Mesenchymal stem cell (in vitro differentiated cells and primary cell): ENCODE measurements around the gene SLC26A8.
"Not testable (repeated sequence)": the region's sequence is repeated elsewhere in the genome, so short reads cannot be mapped to it uniquely, and the experiment has no call there.

Source experiments
- DNase-seq: peaks from one replicate; pipeline ENCODE4 v3.0.0-alpha.2; 2013
- H2AFZ ChIP-seq: one replicate; pipeline ENCODE4 v1.6.1; 2013; ENCODE audit warnings: low read depth, mild to moderate bottlenecking, control low read depth, inconsistent platforms, low read length, moderate library complexity
- H2AK5ac ChIP-seq: 2 replicates; pipeline ENCODE4 v1.6.1; 2013; ENCODE audit warnings: low read length, moderate library complexity, mild to moderate bottlenecking, inconsistent platforms; ENCODE audit not compliant: severe bottlenecking
- H2BK120ac ChIP-seq: one replicate; pipeline ENCODE4 v1.6.1; 2013; ENCODE audit warnings: low read depth, mild to moderate bottlenecking, inconsistent platforms, low read length, moderate library complexity
- H2BK12ac ChIP-seq, 2 experiments: one replicate each; pipeline ENCODE4 v1.6.1; 2013; ENCODE audit warnings: inconsistent platforms in 2 of 2, low read length in 2 of 2, mild to moderate bottlenecking in 2 of 2, moderate library complexity in 2 of 2, control low read depth in 1 of 2
- H2BK15ac ChIP-seq: one replicate; pipeline ENCODE4 v1.6.1; 2013; ENCODE audit warnings: mild to moderate bottlenecking, low read depth, inconsistent platforms; ENCODE audit not compliant: poor library complexity, severe bottlenecking
- H2BK5ac ChIP-seq: 2 replicates; pipeline ENCODE4 v1.6.1; 2013; ENCODE audit warnings: low read depth, mild to moderate bottlenecking, low read length, control low read depth, inconsistent platforms; ENCODE audit not compliant: poor library complexity, severe bottlenecking
- H3K14ac ChIP-seq, 2 experiments: one replicate each; pipeline ENCODE4 v1.6.1; 2013; ENCODE audit warnings: inconsistent platforms in 2 of 2, low read length in 2 of 2, control low read depth in 1 of 2, mild to moderate bottlenecking in 1 of 2, moderate library complexity in 1 of 2
- H3K18ac ChIP-seq, 2 experiments: one replicate each; pipeline ENCODE4 v1.6.1; 2013; ENCODE audit warnings: inconsistent platforms in 2 of 2, low read length in 2 of 2, control low read depth in 1 of 2, low read depth in 1 of 2, mild to moderate bottlenecking in 1 of 2
- H3K23ac ChIP-seq, 2 experiments: one replicate each; pipeline ENCODE4 v1.6.1; 2013; ENCODE audit warnings: inconsistent platforms in 2 of 2, low read length in 2 of 2, mild to moderate bottlenecking in 2 of 2, moderate library complexity in 2 of 2, control low read depth in 1 of 2
- H3K27ac ChIP-seq: 2 replicates; pipeline ENCODE4 v1.5.1; 2013; ENCODE audit warnings: mild to moderate bottlenecking, moderate library complexity, low read length, control low read depth, inconsistent platforms; ENCODE audit not compliant: poor library complexity, severe bottlenecking
- H3K27me3 ChIP-seq, 2 experiments: 2 replicates each; pipeline versions ENCODE4 v1.6.1 to v1.7.0; 2013; ENCODE audit warnings: low read length in 2 of 2, mild to moderate bottlenecking in 2 of 2, moderate library complexity in 2 of 2, control low read depth in 1 of 2, inconsistent platforms in 1 of 2; ENCODE audit not compliant: control insufficient read depth in 1 of 2, insufficient read depth in 1 of 2
- H3K36me3 ChIP-seq, 2 experiments: 2 replicates each; pipeline versions ENCODE4 v1.6.1 to v1.7.0; 2013; ENCODE audit warnings: low read length in 2 of 2, control low read depth in 1 of 2, inconsistent platforms in 1 of 2, low read depth in 1 of 2, mild to moderate bottlenecking in 1 of 2; ENCODE audit not compliant: insufficient read depth in 2 of 2, control insufficient read depth in 1 of 2
- H3K4ac ChIP-seq, 2 experiments: one replicate each; pipeline ENCODE4 v1.6.1; 2013; ENCODE audit warnings: inconsistent platforms in 2 of 2, low read length in 2 of 2, mild to moderate bottlenecking in 2 of 2, moderate library complexity in 2 of 2, control low read depth in 1 of 2, low read depth in 1 of 2
- H3K4me1 ChIP-seq: 2 replicates; pipeline ENCODE4 v1.6.1; 2013; ENCODE audit warnings: low read depth, low read length, control low read depth; ENCODE audit not compliant: control insufficient read depth, insufficient read depth
- H3K4me2 ChIP-seq: 2 replicates; pipeline ENCODE4 v1.6.1; 2013; ENCODE audit warnings: low read length, mild to moderate bottlenecking, inconsistent platforms; ENCODE audit not compliant: poor library complexity, severe bottlenecking
- H3K4me3 ChIP-seq, 2 experiments: 2 replicates each; pipeline versions ENCODE4 v1.5.1 to v1.7.0; 2013; ENCODE audit warnings: low read length in 2 of 2, mild to moderate bottlenecking in 2 of 2, control low read depth in 1 of 2, low read depth in 1 of 2; ENCODE audit not compliant: insufficient read depth in 1 of 2
- H3K79me1 ChIP-seq: replicated peaks from 2 replicates; pipeline ENCODE4 v1.6.1; 2013; ENCODE audit warnings: mild to moderate bottlenecking, control low read depth, low read length, inconsistent platforms; ENCODE audit not compliant: poor library complexity, severe bottlenecking
- H3K9ac ChIP-seq: 2 replicates; pipeline ENCODE4 v1.7.0; 2013; ENCODE audit warnings: mild to moderate bottlenecking, low read length, moderate library complexity
- H3K9me3 ChIP-seq: 2 replicates; pipeline ENCODE4 v1.7.0; 2013; ENCODE audit warnings: mild to moderate bottlenecking, low read length; ENCODE audit not compliant: control insufficient read depth
- H4K8ac ChIP-seq: one replicate; pipeline ENCODE4 v1.6.1; 2013; ENCODE audit warnings: inconsistent platforms, mild to moderate bottlenecking, low read length, moderate library complexity
- H4K91ac ChIP-seq: one replicate; pipeline ENCODE4 v1.6.1; 2013; ENCODE audit warnings: mild to moderate bottlenecking, low read length, inconsistent platforms
- WGBS: methylation state at CpG from one replicate; pipeline ENCODE4 v1.1.7; 2013; ENCODE audit warnings: mixed read lengths; 5-methylcytosine and 5-hydroxymethylcytosine counted together

The SLC26A8 gene

GRCh38 chr6:35919827-35920751 is 104.4 kb downstream of the SLC26A8 start:
- peak; percentile 88 for DNase-seq
- peak overlapping the region; percentile 57 for H2BK120ac ChIP-seq
- peak overlapping the region; percentile 60 to 61 for H3K18ac ChIP-seq
- no peak overlapping the region for H4K91ac ChIP-seq
- H3K27me3 ChIP-seq, result no peaks in the 10 kb centered on the region
- under 1% methylated on average over 44 of the region's 50 CpGs for WGBS
- no peaks in the 10 kb centered on the region for H3K9me3 ChIP-seq
- peak overlapping the region; percentile 88 for H3K9ac ChIP-seq
- H3K4me2 ChIP-seq, result peak overlapping the region; percentile 62
- peak overlapping the region; percentile 81 to 98 for H3K4me3 ChIP-seq
- peak overlapping the region; percentile 29 for H2AFZ ChIP-seq
- no peak overlapping the region for H2BK5ac ChIP-seq
- peak overlapping the region; percentile 12 for H4K8ac ChIP-seq
- peaks cover 6% of the 10 kb centered on the region for H3K4me1 ChIP-seq
- peak overlapping the region in 1 of 2 experiments; percentile 44 for H3K14ac ChIP-seq
- no peak overlapping the region for H2BK12ac ChIP-seq
- peak overlapping the region in 1 of 2 experiments; percentile 65 for H3K4ac ChIP-seq
- H2AK5ac ChIP-seq, result no peak overlapping the region
- peaks cover under 1 to 9% of the 10 kb centered on the region in 2 experiments for H3K36me3 ChIP-seq
- H3K23ac ChIP-seq, result peak overlapping the region in 1 of 2 experiments; percentile 3
- H2BK15ac ChIP-seq, result no peak overlapping the region
- H3K79me1 ChIP-seq, result peaks cover 10% of the 10 kb centered on the region
- peak overlapping the region; percentile 47 for H3K27ac ChIP-seq

DNA sequence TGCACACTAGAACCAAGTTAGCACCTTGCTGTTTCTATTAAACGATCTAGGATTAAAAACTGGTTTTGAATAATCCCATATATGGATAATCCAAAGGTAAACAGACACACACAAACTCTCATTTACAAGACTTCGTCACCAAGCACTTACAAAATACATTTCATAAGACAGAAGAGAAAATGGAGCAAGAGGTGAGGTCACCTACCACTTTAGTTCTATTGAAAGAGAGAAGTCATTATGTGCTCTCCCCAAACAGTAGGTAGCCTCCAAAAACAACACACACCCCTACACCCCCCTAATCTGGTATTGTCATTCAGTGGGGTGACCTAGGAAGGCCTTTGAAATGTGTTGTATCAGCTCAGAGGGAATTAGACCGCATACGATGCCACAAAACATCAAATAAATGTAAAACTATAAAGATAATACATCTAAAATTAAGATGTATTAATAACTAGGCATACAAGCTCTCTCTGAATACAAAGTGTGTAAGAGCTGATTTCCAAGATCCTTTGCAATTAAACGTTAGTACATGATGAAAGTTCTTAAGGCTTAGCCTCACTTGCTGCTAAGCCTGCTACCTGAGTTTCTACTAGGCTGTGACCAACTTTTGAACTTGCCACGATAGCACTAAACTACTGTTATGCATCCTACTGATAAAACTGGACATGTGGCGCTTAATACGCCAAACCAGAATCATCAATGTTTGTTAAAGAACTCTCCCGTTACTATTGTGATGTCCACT is 105.2 kb downstream of the SLC26A8 start:
- peak overlapping the region; percentile 81 to 98 for H3K4me3 ChIP-seq
- H2BK120ac ChIP-seq, result no peak overlapping the region
- H3K18ac ChIP-seq, result peak overlapping the region in 1 of 2 experiments; percentile 22
- H3K23ac ChIP-seq, result no peak overlapping the region
- H3K36me3 ChIP-seq, result peaks cover 4 to 11% of the 10 kb centered on the region in 2 experiments
- peak overlapping the region; percentile 88 for H3K9ac ChIP-seq
- H4K8ac ChIP-seq, result no peak overlapping the region
- 21% methylated on average over 6 of the region's 9 CpGs for WGBS
- H3K79me1 ChIP-seq, result peaks cover 14% of the 10 kb centered on the region
- H2BK15ac ChIP-seq, result no peak overlapping the region
- no peak overlapping the region for H3K4ac ChIP-seq
- H2AFZ ChIP-seq, result no peak overlapping the region
- H3K27me3 ChIP-seq, result no peaks in the 10 kb centered on the region
- H3K14ac ChIP-seq, result no peak overlapping the region
- H2AK5ac ChIP-seq, result no peak overlapping the region
- H3K4me1 ChIP-seq, result peaks cover 6% of the 10 kb centered on the region
- no peak overlapping the region for H4K91ac ChIP-seq
- peak; percentile 80 for DNase-seq
- H3K27ac ChIP-seq, result peak overlapping the region; percentile 47
- no peak overlapping the region for H2BK5ac ChIP-seq
- no peaks in the 10 kb centered on the region for H3K9me3 ChIP-seq
- peak overlapping the region; percentile 62 for H3K4me2 ChIP-seq
- no peak overlapping the region for H2BK12ac ChIP-seq

DNA sequence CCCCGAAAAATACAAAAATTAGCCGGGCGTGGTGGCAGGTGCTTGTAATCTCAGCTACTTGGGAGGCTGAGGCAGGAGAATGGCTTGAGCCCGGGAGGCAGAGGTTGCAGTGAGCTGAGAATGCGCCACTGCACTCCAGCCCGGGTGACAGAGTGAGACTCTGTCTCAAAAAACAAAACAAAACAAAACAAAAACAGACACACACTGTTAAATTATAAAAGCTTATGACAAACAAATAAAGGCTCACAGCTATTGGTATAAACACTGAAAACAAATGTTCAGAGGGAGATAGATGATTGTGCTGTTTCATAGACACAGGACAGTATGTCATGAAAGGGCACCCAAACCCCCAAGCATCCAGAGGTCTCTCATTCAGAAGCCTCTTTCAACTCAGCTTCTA is 107.5 kb downstream of the SLC26A8 start:
- H3K9ac ChIP-seq, H2AFZ ChIP-seq, H3K27me3 ChIP-seq, H3K14ac ChIP-seq, H2AK5ac ChIP-seq, H2BK15ac ChIP-seq, H4K91ac ChIP-seq, H3K4ac ChIP-seq, H3K4me1 ChIP-seq, H3K18ac ChIP-seq, H3K9me3 ChIP-seq, H4K8ac ChIP-seq, H2BK5ac ChIP-seq, DNase-seq, H3K23ac ChIP-seq, H2BK120ac ChIP-seq, H3K4me3 ChIP-seq, H3K27ac ChIP-seq, H2BK12ac ChIP-seq: not testable (repeated sequence)
- WGBS, result 90% methylated on average over 4 of the region's 6 CpGs
- Histone ChIP-seq H3K4me2 (peak overlapping the region; percentile 22), H3K36me3 (peaks cover 6 to 27% of the 10 kb centered on the region in 2 experiments), H3K79me1 (peaks cover 13% of the 10 kb centered on the region)

DNA sequence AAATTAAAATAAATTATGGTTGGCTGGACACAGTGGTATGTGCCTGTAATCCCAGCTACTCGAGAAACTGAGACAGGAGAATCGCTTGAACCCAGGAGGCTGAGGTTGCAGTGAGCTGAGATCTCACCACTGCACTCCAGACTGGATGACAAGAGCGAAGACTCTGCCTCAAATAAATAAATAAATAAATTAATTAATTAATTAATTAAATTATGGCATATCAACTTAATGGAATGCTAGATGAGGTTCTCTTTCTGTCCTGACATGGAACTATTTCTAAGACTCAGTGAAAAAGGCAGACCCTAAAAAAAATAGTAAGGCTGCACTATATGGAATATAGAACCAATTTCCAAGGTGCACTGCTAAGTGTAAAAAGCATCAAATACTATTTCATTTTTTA is 108.4 kb downstream of the SLC26A8 start:
- H3K18ac ChIP-seq, result no peak overlapping the region
- H3K23ac ChIP-seq, result no peak overlapping the region
- H2BK15ac ChIP-seq, result no peak overlapping the region
- H2AK5ac ChIP-seq, result no peak overlapping the region
- peaks cover 11% of the 10 kb centered on the region for H3K79me1 ChIP-seq
- no peak overlapping the region for H3K4ac ChIP-seq
- H3K9ac ChIP-seq, result no peak overlapping the region
- peaks cover 4% of the 10 kb centered on the region for H3K4me1 ChIP-seq
- H4K8ac ChIP-seq, result no peak overlapping the region
- H3K4me3 ChIP-seq, result no peak overlapping the region
- H2BK5ac ChIP-seq, result no peak overlapping the region
- H4K91ac ChIP-seq, result no peak overlapping the region
- no peak overlapping the region for H2BK12ac ChIP-seq
- H3K27me3 ChIP-seq, result no peaks in the 10 kb centered on the region
- 100% methylated on average over 2 of the region's 3 CpGs for WGBS
- H2AFZ ChIP-seq, result no peak overlapping the region
- peaks cover 12 to 29% of the 10 kb centered on the region in 2 experiments for H3K36me3 ChIP-seq
- H3K9me3 ChIP-seq, result peaks cover 2% of the 10 kb centered on the region
- H2BK120ac ChIP-seq, result no peak overlapping the region
- H3K14ac ChIP-seq, result no peak overlapping the region
- no peak for DNase-seq
- H3K4me2 ChIP-seq, result no peak overlapping the region
- no peak overlapping the region for H3K27ac ChIP-seq
